H54 (cell line): ENCODE results near the gene ACCS.

Experiments
- DNase-seq: peaks from one replicate; pipeline ENCODE4 v3.0.0; 2011; ENCODE audit warnings: low spot score, mixed read lengths; ENCODE audit not compliant: insufficient read length
- FAIRE-seq: peaks from 3 replicates; lab custom pipeline; 2011; peaks lifted over from hg19 to GRCh38; lab: Jason Lieb, UNC
- POLR2A ChIP-seq: IDR thresholded peaks from 2 replicates; pipeline ENCODE4 v1.6.1; 2011; ENCODE audit warnings: low read depth, mild to moderate bottlenecking, low read length

ACCS gene

GRCh38 chr11:44030996-44031395 is 35.1 kb upstream of the ACCS start:
- DNase-seq (no peak), FAIRE-seq (no peak)
- TF ChIP-seq POLR2A = no peak

DNA sequence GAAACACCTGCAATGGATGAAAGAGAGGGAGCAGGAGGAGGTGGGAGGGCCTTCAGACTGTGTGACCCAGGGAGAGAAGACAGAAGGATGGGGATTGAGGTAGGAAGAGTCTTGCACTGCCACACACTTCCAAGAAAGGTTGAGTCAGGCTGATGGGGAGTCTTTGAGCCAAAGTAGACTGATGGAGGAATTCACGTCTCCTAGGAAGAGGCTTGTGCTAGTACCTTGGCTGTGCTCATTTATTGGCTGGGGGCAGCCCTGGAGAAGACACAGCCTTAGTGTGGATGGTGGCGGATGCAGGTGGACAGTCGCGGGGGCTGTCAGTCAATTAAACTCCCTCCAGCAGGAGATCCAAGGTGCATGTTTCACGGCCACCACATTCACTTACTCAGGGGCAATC is 34.5 kb upstream of the ACCS start:
- FAIRE-seq (no peak), DNase-seq (no peak)
- no peak for TF ChIP-seq POLR2A

DNA sequence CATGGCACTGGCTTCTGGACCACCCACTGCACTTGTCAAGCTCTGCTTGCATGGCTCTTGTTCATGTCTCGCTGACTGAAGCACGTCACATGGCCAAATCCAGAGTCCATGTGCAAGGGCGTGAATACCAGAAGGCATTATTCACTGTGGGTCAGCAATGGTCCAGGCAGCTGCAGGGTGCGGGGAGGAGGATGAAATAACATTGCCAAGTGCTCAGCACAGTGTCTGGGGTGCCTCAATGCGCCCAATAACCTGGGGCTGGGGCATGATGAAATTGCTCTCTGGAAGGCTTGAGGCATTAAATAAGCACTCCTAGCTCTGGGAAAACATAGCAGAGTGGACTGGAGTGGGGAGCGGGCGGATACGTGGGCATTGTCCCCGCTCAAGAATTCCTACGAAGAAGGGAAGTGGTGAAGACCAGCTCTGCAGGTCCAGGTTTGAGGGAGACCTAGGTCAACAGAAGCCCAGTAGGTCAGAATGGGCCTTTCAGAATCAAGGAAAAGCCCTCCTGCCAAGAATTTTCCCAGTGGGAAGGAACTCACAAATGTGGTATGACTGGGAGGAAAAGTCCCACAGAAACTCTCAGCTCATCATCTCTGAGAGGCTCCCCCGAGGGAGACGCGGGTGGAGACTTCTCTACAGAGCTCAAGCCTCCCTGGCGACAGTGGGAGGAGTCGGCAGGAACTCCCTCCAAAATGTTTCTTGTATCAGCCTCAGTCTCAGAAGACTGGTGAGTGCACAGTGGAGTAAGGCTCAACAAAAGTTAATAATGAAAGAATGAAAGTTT is 33.6 kb upstream of the ACCS start:
- DNase-seq = no peak
- no peak for TF ChIP-seq POLR2A
- FAIRE-seq = no peak

DNA sequence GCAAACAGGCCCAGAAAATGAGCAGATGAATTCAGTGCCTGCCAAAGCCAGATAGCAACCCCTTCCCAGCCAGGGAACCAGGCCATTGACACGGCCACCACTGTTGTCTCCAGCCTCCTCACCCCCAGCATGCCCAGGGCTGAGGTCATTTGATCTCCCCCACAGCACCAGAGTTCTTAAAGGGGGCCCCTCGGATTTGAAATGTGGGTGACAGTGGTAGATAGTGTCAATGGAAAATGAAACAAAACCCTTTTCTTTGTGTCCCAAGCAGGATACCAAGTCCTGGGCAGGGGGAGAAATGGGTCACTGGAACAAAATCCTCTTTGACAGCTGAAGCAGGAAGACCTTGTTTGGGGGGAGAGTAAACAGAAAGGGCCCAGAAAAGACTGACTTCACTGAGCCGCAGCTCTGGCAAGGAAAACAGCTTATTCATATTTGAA is 32.6 kb upstream of the ACCS start:
- no peak for TF ChIP-seq POLR2A
- FAIRE-seq (no peak), DNase-seq (no peak)

DNA sequence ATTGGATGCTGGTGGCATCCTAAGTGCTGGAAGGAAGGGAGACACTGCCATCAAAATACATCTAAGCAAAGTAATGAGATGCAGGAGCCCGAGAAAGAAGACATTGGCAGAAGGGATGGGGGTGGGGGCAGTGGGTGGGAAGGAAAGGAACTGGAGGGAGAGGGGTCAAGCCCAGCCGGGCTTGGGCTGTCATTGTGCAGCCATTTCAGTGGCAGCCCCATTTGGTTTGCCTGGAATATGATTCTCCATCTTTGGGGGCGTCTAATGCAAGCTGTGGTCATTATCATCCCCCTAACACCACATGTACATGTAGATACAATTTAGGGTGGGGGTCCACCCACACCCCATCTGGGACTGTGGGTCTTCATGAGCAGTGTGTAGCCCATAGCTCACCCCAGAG is 32.2 kb upstream of the ACCS start:
- DNase-seq (no peak), FAIRE-seq (no peak)
- no peak for TF ChIP-seq POLR2A

DNA sequence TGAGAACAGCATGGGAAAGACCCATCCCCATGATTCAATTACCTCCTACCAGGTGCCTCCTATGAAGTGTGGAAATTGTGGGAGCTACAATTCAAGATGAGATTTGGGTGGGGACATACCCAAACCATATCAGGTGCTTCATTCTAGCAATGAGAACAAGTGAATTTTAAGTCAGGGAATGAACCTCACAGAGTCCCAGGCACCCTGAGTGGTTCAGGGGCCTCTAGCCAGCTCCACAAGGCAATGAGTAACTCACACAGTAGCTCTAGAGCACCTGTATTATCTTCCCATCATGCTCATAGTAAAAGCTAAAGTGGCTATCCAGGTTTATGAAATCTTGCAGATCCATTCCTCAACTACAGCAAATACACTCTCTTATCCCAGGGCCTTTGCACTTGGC is 31.4 kb upstream of the ACCS start:
- FAIRE-seq (no peak), DNase-seq (no peak)
- no peak for TF ChIP-seq POLR2A

GRCh38 chr11:44036811-44037657 is 29.0 kb upstream of the ACCS start:
- TF ChIP-seq POLR2A = no peak
- FAIRE-seq = peak; percentile 64
- DNase-seq = peak; percentile 83

DNA sequence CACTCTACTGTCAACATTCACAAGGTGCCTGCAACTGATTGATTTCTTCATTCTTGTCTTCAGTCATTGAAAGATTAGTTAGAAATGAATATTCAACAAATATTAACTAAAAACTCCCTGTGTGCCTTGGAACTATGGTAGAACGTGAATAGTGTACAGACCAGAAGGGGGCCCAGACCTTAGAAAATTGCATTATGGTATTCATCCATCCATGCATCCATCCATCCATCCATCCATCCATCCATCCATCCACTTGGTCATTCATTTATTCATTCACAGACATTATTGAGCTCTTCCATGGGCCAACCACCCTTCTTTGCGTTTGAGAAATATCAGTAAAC is 28.4 kb upstream of the ACCS start:
- no peak for FAIRE-seq
- DNase-seq = no peak
- TF ChIP-seq POLR2A = no peak

- no peak for TF ChIP-seq POLR2A
- FAIRE-seq (no peak), DNase-seq (no peak)
Measured at GRCh38 chr11:44043157-44043556, 22.9 kb upstream of the ACCS start.

DNA sequence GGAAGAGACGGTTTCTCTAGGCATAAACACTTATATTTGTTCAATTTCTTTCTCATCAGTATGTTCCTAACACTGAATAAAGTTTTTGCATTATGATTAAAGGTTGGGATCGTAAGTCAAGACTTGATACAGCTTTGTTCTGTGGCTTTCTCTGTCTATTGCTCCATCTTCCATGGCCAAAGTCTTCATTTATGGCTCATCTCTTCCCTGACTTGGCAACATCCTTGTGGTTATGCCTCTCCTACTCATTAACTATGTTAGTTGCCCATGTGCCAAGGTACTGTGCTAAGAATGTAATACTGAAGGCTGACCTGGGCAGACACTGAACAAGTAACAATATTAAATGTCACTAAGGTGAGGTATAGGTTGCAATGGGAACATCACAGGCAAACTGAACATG is 19.9 kb upstream of the ACCS start:
- TF ChIP-seq POLR2A = no peak
- FAIRE-seq (no peak), DNase-seq (no peak)

- FAIRE-seq = no peak
- TF ChIP-seq POLR2A = no peak
- DNase-seq = no peak
Measured at GRCh38 chr11:44047298-44047697, 18.8 kb upstream of the ACCS start.

- DNase-seq = no peak
- TF ChIP-seq POLR2A = no peak
- FAIRE-seq = no peak
Measured at GRCh38 chr11:44047931-44048431, 18.1 kb upstream of the ACCS start, which contains the start of gene ACCSL. ACCSL (plus strand) TSS chr11:44047981; CDS start chr11:44048037, 56 bp downstream.

GRCh38 chr11:44049832-44050231 is 16.2 kb upstream of the ACCS start:
- FAIRE-seq (no peak), DNase-seq (no peak)
- no peak for TF ChIP-seq POLR2A

DNA sequence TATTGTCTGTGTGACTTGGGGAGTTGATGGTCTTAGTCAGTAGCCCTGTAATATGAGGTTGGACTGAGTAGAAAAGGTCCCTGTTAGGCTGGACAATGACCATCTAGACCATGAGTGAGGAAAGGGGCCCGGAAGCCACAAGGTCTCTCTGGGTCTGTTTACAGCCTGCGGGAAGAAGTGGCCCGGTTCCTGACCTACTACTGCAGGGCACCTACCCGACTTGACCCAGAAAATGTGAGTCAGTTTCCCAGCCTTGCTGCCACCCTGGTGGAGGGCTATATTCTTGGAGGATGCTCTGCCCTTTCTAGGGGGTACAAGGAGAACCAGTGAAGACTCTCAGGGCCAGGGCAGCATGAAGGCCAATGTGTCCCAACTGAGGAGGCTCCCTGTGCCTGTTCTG is 14.9 kb upstream of the ACCS start:
- FAIRE-seq (no peak), DNase-seq (no peak)
- TF ChIP-seq POLR2A = no peak
